ENCODE measurements around the gene PCDHA6.

GRCh38 chr5:140870221-140871201 is 42.8 kb downstream of the PCDHA6 start:
- TF ChIP-seq CTCF (IDR thresholded peaks at IDR 0.05) (no peak), POLR2A (IDR thresholded peaks at IDR 0.05) (no peak), EP300 (IDR thresholded peaks at IDR 0.05) (no peak)

Data from tibial nerve (tissue), 4 donors.